Measurements from ENCODE around the gene GPC5.

GRCh38 chr13:92029641-92030040 is 631.2 kb downstream of the GPC5 start:
- TF ChIP-seq TAF1 (IDR thresholded peaks at IDR 0.05; ENCODE audit: borderline replicate concordance, insufficient read depth, low read length) (no peak), FOXP2 (optimal IDR thresholded peaks at IDR 0.05; ENCODE audit: borderline replicate concordance, extremely low read depth, extremely low read length, insufficient read depth) (no peak), POLR2AphosphoS5 (IDR thresholded peaks at IDR 0.05; ENCODE audit: low read depth, low read length) (no peak), SIN3A (IDR thresholded peaks at IDR 0.05; ENCODE audit: borderline replicate concordance, insufficient read depth, low read length) (no peak)

All from PFSK-1 (cell line).